DND-41 (cell line): ENCODE data around the gene RTN4IP1.

Experiments
- ATAC-seq: fragments of 200-7000 bp; cut with Tn5 transposase; 3 replicates; pipeline ENCODE4 v1.9.1; 2021; ENCODE audit warnings: low read depth; ENCODE audit not compliant: insufficient read depth
- DNase-seq: peaks from one replicate; pipeline ENCODE4 v3.0.0-alpha.2; 2020
- H2AFZ ChIP-seq: 2 replicates; pipeline ENCODE4 v1.6.0; 2012; ENCODE audit warnings: low read depth, low read length
- H3K27ac ChIP-seq: 2 replicates; pipeline ENCODE4 v1.5.1; 2012; ENCODE audit warnings: low read length, inconsistent platforms
- H3K27me3 ChIP-seq: fragments of 200-600 bp; sonication (generic); 2 replicates; pipeline ENCODE4 v1.6.0; 2012; ENCODE audit warnings: low read length, mild to moderate bottlenecking, inconsistent platforms; ENCODE audit not compliant: insufficient read depth, poor library complexity
- H3K36me3 ChIP-seq: 2 replicates; pipeline ENCODE4 v1.5.1; 2012; ENCODE audit warnings: low read length, inconsistent platforms; ENCODE audit not compliant: insufficient read depth
- H3K4me1 ChIP-seq: 2 replicates; pipeline ENCODE4 v1.5.1; 2012; ENCODE audit warnings: mild to moderate bottlenecking, low read length; ENCODE audit not compliant: insufficient read depth
- H3K4me2 ChIP-seq: 2 replicates; pipeline ENCODE4 v1.6.0; 2012; ENCODE audit warnings: mild to moderate bottlenecking, moderate library complexity, low read length, inconsistent platforms; ENCODE audit not compliant: insufficient read depth
- H3K4me3 ChIP-seq, 2 experiments: fragments of 200-600 bp in 1 of 2; shearing (Covaris generic) in 1 of 2; 2 replicates each; pipeline ENCODE4 v1.5.1; 2012 to 2016; ENCODE audit warnings: inconsistent platforms in 2 of 2, low read length in 2 of 2, mild to moderate bottlenecking in 2 of 2, low read depth in 1 of 2, moderate library complexity in 1 of 2
- H3K79me2 ChIP-seq: 2 replicates; pipeline ENCODE4 v1.6.0; 2012; ENCODE audit warnings: low read length, inconsistent platforms; ENCODE audit not compliant: insufficient read depth
- H3K9ac ChIP-seq: 2 replicates; pipeline ENCODE4 v1.6.0; 2012; ENCODE audit warnings: low read depth, mild to moderate bottlenecking, inconsistent platforms, low read length, moderate library complexity
- H3K9me3 ChIP-seq: 2 replicates; pipeline ENCODE4 v1.5.1; 2012; ENCODE audit warnings: low read length, moderate library complexity, mild to moderate bottlenecking, inconsistent platforms; ENCODE audit not compliant: insufficient read depth, severe bottlenecking
- H4K20me1 ChIP-seq: 2 replicates; pipeline ENCODE4 v1.6.0; 2012; ENCODE audit warnings: low read length; ENCODE audit not compliant: insufficient read depth
- EZH2 ChIP-seq: IDR thresholded peaks from 3 replicates; pipeline ENCODE4 v1.6.1; 2012; ENCODE audit warnings: borderline replicate concordance, low read depth, mild to moderate bottlenecking, moderate library complexity, low read length, inconsistent platforms; ENCODE audit not compliant: severe bottlenecking
- TF ChIP-seq, protein P1 (sequence below): IDR thresholded peaks from 2 replicates; pipeline ENCODE4 v1.5.1; 2012; ENCODE audit warnings: borderline replicate concordance, low read length, moderate library complexity, mild to moderate bottlenecking; ENCODE audit not compliant: poor library complexity, severe bottlenecking; ENCODE audit errors: extremely low read depth

The RTN4IP1 gene

DNA sequence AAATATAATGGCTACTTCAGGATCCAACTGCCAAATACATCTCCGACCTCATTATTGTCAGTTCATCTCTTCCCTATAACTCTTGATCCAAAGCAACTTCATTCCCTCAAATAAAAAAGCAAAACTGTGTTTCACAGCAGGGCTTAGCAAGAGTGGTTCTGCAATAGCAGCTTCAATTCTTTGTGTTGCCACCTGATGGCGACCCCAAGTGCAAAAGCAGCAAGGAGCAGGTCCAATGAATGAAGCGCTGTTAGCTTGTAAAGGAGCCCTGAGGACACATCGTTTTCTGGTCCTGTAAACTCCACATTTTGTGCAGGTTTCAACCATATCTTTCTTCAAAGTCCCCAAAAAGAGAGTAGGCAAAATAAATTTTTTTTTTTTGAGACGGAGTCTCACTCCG is 19.6 kb downstream of the RTN4IP1 start:
- TF ChIP-seq, protein P1, sequence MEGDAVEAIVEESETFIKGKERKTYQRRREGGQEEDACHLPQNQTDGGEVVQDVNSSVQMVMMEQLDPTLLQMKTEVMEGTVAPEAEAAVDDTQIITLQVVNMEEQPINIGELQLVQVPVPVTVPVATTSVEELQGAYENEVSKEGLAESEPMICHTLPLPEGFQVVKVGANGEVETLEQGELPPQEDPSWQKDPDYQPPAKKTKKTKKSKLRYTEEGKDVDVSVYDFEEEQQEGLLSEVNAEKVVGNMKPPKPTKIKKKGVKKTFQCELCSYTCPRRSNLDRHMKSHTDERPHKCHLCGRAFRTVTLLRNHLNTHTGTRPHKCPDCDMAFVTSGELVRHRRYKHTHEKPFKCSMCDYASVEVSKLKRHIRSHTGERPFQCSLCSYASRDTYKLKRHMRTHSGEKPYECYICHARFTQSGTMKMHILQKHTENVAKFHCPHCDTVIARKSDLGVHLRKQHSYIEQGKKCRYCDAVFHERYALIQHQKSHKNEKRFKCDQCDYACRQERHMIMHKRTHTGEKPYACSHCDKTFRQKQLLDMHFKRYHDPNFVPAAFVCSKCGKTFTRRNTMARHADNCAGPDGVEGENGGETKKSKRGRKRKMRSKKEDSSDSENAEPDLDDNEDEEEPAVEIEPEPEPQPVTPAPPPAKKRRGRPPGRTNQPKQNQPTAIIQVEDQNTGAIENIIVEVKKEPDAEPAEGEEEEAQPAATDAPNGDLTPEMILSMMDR: peak; percentile 54
- no peak for TF ChIP-seq EZH2
- no peak overlapping the region for H3K27ac ChIP-seq
- no peak overlapping the region for H3K9ac ChIP-seq
- H4K20me1 ChIP-seq: no peaks in the 10 kb centered on the region
- H3K36me3 ChIP-seq: peaks cover 3% of the 10 kb centered on the region; the same call in 1 of the 2 replicates
- H3K4me2 ChIP-seq: no peak overlapping the region
- no peak overlapping the region for H2AFZ ChIP-seq
- H3K9me3 ChIP-seq: no peaks in the 10 kb centered on the region
- 0 out of 3 replicates have a peak, but pooled peaks have one; percentile 47 for ATAC-seq
- H3K27me3 ChIP-seq: no peaks in the 10 kb centered on the region
- DNase-seq: peak; percentile 22
- H3K4me3 ChIP-seq: no peak overlapping the region
- no peaks in the 10 kb centered on the region for H3K79me2 ChIP-seq
- no peaks in the 10 kb centered on the region for H3K4me1 ChIP-seq

- peaks cover 4% of the 10 kb centered on the region; the same call in 1 of the 2 replicates for H3K36me3 ChIP-seq
- ATAC-seq: peak; percentile 80
- H2AFZ ChIP-seq: no peak overlapping the region
- H3K4me3 ChIP-seq: no peak overlapping the region
- peak; percentile 34 for DNase-seq
- H4K20me1 ChIP-seq: no peaks in the 10 kb centered on the region
- no peaks in the 10 kb centered on the region for H3K9me3 ChIP-seq
- H3K4me1 ChIP-seq: no peaks in the 10 kb centered on the region
- TF ChIP-seq, protein P1: peak; percentile 67
- TF ChIP-seq EZH2: no peak
- H3K79me2 ChIP-seq: no peaks in the 10 kb centered on the region
- no peaks in the 10 kb centered on the region for H3K27me3 ChIP-seq
- no peak overlapping the region for H3K4me2 ChIP-seq
- no peak overlapping the region for H3K9ac ChIP-seq
- H3K27ac ChIP-seq: no peak overlapping the region
These were observed 21.1 kb downstream of the RTN4IP1 start for GRCh38 chr6:106608080-106608668.

GRCh38 chr6:106600329-106600728 is 29.0 kb downstream of the RTN4IP1 start:
- H3K9me3 ChIP-seq: no peaks in the 10 kb centered on the region
- DNase-seq (no peak), ATAC-seq (no peak)
- no peaks in the 10 kb centered on the region for H3K79me2 ChIP-seq
- no peak overlapping the region for H3K27ac ChIP-seq
- no peaks in the 10 kb centered on the region for H4K20me1 ChIP-seq
- no peak overlapping the region for H3K4me2 ChIP-seq
- peaks cover 9% of the 10 kb centered on the region for H3K36me3 ChIP-seq
- H3K27me3 ChIP-seq: no peaks in the 10 kb centered on the region
- no peak for TF ChIP-seq EZH2
- TF ChIP-seq, protein P1: no peak
- no peak overlapping the region for H3K4me3 ChIP-seq
- no peaks in the 10 kb centered on the region for H3K4me1 ChIP-seq
- no peak overlapping the region for H2AFZ ChIP-seq
- H3K9ac ChIP-seq: no peak overlapping the region

GRCh38 chr6:106599440-106599839 is 29.9 kb downstream of the RTN4IP1 start:
- Histone ChIP-seq H3K79me2 (no peaks in the 10 kb centered on the region), H3K27me3 (no peaks in the 10 kb centered on the region), H3K36me3 (peaks cover 5% of the 10 kb centered on the region; the same call in 1 of the 2 replicates), H2AFZ (no peak overlapping the region), H4K20me1 (no peaks in the 10 kb centered on the region), H3K9ac (no peak overlapping the region), H3K4me3 (no peak overlapping the region), H3K27ac (no peak overlapping the region), H3K4me1 (no peaks in the 10 kb centered on the region), H3K9me3 (no peaks in the 10 kb centered on the region), H3K4me2 (no peak overlapping the region)
- DNase-seq (no peak), ATAC-seq (no peak)
- TF ChIP-seq EZH2: no peak
- TF ChIP-seq, protein P1: no peak
